ENCODE data around the gene GPR132.
"Not testable (repeated sequence)": the region's sequence is repeated elsewhere in the genome, so short reads cannot be mapped to it uniquely, and the experiment has no call there.

GPR132 gene

GRCh38 chr14:105083926-105084685 is 18.9 kb upstream of the GPR132 start:
- no peak for DNase-seq (ENCODE audit: low spot score)
- TF ChIP-seq, protein P1, sequence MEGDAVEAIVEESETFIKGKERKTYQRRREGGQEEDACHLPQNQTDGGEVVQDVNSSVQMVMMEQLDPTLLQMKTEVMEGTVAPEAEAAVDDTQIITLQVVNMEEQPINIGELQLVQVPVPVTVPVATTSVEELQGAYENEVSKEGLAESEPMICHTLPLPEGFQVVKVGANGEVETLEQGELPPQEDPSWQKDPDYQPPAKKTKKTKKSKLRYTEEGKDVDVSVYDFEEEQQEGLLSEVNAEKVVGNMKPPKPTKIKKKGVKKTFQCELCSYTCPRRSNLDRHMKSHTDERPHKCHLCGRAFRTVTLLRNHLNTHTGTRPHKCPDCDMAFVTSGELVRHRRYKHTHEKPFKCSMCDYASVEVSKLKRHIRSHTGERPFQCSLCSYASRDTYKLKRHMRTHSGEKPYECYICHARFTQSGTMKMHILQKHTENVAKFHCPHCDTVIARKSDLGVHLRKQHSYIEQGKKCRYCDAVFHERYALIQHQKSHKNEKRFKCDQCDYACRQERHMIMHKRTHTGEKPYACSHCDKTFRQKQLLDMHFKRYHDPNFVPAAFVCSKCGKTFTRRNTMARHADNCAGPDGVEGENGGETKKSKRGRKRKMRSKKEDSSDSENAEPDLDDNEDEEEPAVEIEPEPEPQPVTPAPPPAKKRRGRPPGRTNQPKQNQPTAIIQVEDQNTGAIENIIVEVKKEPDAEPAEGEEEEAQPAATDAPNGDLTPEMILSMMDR (IDR thresholded peaks at IDR 0.05; ENCODE audit: borderline replicate concordance, control extremely low read depth, extremely low read depth, insufficient read depth, missing control alignments) = no peak
- in situ Hi-C loops (cut with MboI; ENCODE audit: low sequenced_read_pairs, unreplicated experiment) = no loop called here

DNA sequence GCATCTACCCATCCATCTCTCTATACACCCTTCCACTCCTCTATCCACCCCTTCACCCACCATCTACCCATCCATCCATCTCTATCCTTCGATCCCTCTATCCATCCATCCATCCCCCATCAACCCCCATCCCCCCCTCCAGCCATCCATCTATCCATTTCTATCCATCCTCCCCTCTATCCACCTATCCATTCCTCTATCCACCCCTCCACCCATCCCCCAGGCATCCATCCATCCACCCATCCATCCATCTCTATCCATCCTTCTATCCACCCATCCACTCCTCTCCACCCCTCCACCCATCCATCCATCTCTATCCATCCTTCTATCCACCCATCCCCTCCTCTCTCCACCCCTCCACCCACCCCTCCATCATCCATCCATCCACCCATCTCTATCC is 17.5 kb upstream of the GPR132 start:
- no peak for DNase-seq (ENCODE audit: low spot score)
- TF ChIP-seq, protein P1 (IDR thresholded peaks at IDR 0.05; ENCODE audit: borderline replicate concordance, control extremely low read depth, extremely low read depth, insufficient read depth, missing control alignments) = no peak
- in situ Hi-C loops (cut with MboI; ENCODE audit: low sequenced_read_pairs, unreplicated experiment) = no loop called here

- in situ Hi-C loops (cut with MboI; ENCODE audit: low sequenced_read_pairs, unreplicated experiment); DNase-seq (ENCODE audit: low spot score): not testable (repeated sequence)
Measured at GRCh38 chr14:105081473-105081872, 16.2 kb upstream of the GPR132 start.

DNA sequence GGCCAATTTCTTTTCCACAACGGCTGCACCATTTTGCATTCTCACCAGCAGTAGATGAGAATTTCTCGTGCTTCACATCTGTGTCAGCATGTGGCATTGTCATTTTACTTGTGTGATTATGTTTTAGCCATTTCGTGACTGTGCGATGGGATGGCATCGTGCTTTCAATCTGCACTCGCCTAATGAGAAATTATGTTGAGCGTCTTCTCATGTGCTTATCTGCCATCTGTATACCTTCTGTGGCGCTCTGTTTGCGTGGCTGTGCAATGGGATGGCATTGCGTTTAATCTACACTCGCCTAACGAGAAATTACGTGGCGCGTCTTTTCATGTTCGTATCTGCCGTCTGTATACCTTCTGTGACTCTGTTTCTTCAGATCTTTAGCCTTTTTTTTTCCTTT is 14.9 kb upstream of the GPR132 start:
- no peak for DNase-seq (ENCODE audit: low spot score)
- in situ Hi-C loops (cut with MboI; ENCODE audit: low sequenced_read_pairs, unreplicated experiment) = no loop called here
- TF ChIP-seq, protein P1 (IDR thresholded peaks at IDR 0.05; ENCODE audit: borderline replicate concordance, control extremely low read depth, extremely low read depth, insufficient read depth, missing control alignments) = no peak

DNA sequence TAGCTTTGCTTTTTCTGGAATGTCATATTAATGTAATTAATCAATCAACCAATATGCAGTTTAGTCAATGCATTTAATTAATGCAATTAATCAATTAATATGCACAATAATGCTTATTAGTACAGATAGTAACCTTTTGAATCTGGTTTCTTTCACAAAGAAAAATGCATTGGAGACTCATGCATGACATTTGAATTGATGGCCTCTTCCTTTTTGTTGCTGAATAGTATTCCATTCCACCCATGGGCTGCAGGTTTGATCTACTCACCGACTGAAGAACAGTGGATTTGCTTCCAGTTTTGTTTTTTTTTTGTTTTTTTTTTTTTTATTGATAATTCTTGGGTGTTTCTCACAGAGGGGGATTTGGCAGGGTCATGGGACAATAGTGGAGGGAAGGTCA is 13.1 kb upstream of the GPR132 start:
- in situ Hi-C loops (cut with MboI; ENCODE audit: low sequenced_read_pairs, unreplicated experiment) = no loop called here
- TF ChIP-seq, protein P1 (IDR thresholded peaks at IDR 0.05; ENCODE audit: borderline replicate concordance, control extremely low read depth, extremely low read depth, insufficient read depth, missing control alignments) = no peak

GRCh38 chr14:105077649-105077995 is 12.4 kb upstream of the GPR132 start:
- in situ Hi-C loops (cut with MboI; ENCODE audit: low sequenced_read_pairs, unreplicated experiment) = no loop called here
- TF ChIP-seq, protein P1 (IDR thresholded peaks at IDR 0.05; ENCODE audit: borderline replicate concordance, control extremely low read depth, extremely low read depth, insufficient read depth, missing control alignments) = no peak
- DNase-seq (ENCODE audit: low spot score) = no peak

More for the DNA sequence above, 13.1 kb upstream of the GPR132 start:
- DNase-seq (ENCODE audit: low spot score) = no peak

GRCh38 chr14:105076805-105077648 is 11.8 kb upstream of the GPR132 start:
- no peak for DNase-seq (ENCODE audit: low spot score)
- in situ Hi-C loops (cut with MboI; ENCODE audit: low sequenced_read_pairs, unreplicated experiment) = no loop called here
- TF ChIP-seq, protein P1 (IDR thresholded peaks at IDR 0.05; ENCODE audit: borderline replicate concordance, control extremely low read depth, extremely low read depth, insufficient read depth, missing control alignments) = no peak

Measured in GM13976 (cell line).